MCF 10A (cell line): ENCODE results near the gene LSM10. TPM values are rescaled to one million over a fixed set of nuclear protein-coding genes. Genes with fewer than 3 reads are reported as not detected.

Experiments
- BruUV-seq: library from RNA; stranded (reverse); fragments of 400-500 nt; replicated peaks from 2 replicates; lab custom pipeline; 2021; lab: Mats Ljungman, UMichigan
- CTCF ChIA-PET: fragments of 300-600 bp; sonication (Branson Sonifier 250); formaldehyde crosslinking; extraction: SDS; loops from one replicate; lab custom pipeline; 2021; ENCODE audit warnings: antibody characterized with exemption, inconsistent platforms; lab: Yijun Ruan, JAX
- POLR2A ChIA-PET: fragments of 300-600, 350-650 bp; sonication (Branson Sonifier 250); formaldehyde crosslinking; extraction: SDS; loops from one replicate; lab custom pipeline; 2020; ENCODE audit warnings: antibody characterized with exemption, inconsistent platforms; lab: Yijun Ruan, JAX
- DNase-seq: peaks from one replicate; pipeline ENCODE4 v3.0.0-alpha.2; 2018; ENCODE audit not compliant: unreplicated experiment
- H3K27ac Mint-ChIP-seq: one replicate; pipeline ENCODE4 v1.8.0; 2022; ENCODE audit warnings: mild to moderate bottlenecking, low read depth, mixed read lengths; ENCODE audit not compliant: unreplicated experiment
- H3K27me3 Mint-ChIP-seq: one replicate; pipeline ENCODE4 v1.8.0; 2022; ENCODE audit warnings: mixed read lengths; ENCODE audit not compliant: insufficient read depth, unreplicated experiment
- H3K36me3 Mint-ChIP-seq: one replicate; pipeline ENCODE4 v1.8.0; 2022; ENCODE audit warnings: mild to moderate bottlenecking, moderate library complexity, mixed read lengths; ENCODE audit not compliant: insufficient read depth, unreplicated experiment
- H3K4me1 Mint-ChIP-seq: one replicate; pipeline ENCODE4 v1.8.0; 2022; ENCODE audit warnings: mixed read lengths; ENCODE audit not compliant: insufficient read depth, unreplicated experiment
- H3K4me3 Mint-ChIP-seq: one replicate; pipeline ENCODE4 v1.8.0; 2022; ENCODE audit warnings: mild to moderate bottlenecking, moderate library complexity, mixed read lengths; ENCODE audit not compliant: unreplicated experiment
- H3K9me3 Mint-ChIP-seq: one replicate; pipeline ENCODE4 v1.8.0; 2022; ENCODE audit warnings: mixed read lengths; ENCODE audit not compliant: unreplicated experiment
- intact Hi-C: fragments of 100-400 bp; cut with micrococcal nuclease; formaldehyde crosslinking; loops from 2 replicates; pipeline ENCODE4 v1.14.1; 2022
- total RNA-seq: library from RNA; stranded (reverse); gene quantifications from 2 replicates; pipeline ENCODE4 v1.2.3, GENCODE V29; 2022
- TF ChIP-seq, protein P1 (sequence below): fragments of 200-600 bp; IDR thresholded peaks from one replicate; pipeline ENCODE4 v1.8.0; 2022; ENCODE audit warnings: antibody characterized with exemption, mild to moderate bottlenecking; ENCODE audit not compliant: unreplicated experiment

The LSM10 gene
- total RNA-seq, 1 experiment from 2014 or later, result 42.3 TPM

GRCh38 chr1:36369061-36369861, 28.4 kb downstream of the LSM10 start:
- H3K4me3 Mint-ChIP-seq, result no peak overlapping the region
- DNase-seq, result peak; percentile 76
- H3K9me3 Mint-ChIP-seq, result no peaks in the 10 kb centered on the region
- ChIA-PET CTCF (interaction anchor here (0.5 to 7.4 kb wide), 34 partner anchors 9 to 1112 kb away, joined by 3 to 118 read pairs (median 4); partner anchors contain the start of genes EVA1B, LSM10, SH3D21 and TRAPPC3), POLR2A (interaction anchor here (0.7 to 2.6 kb wide), 8 partner anchors 8 to 220 kb away, joined by 3 to 12 read pairs (median 4); partner anchors contain the start of genes SH3D21 and TRAPPC3)
- TF ChIP-seq, protein P1, sequence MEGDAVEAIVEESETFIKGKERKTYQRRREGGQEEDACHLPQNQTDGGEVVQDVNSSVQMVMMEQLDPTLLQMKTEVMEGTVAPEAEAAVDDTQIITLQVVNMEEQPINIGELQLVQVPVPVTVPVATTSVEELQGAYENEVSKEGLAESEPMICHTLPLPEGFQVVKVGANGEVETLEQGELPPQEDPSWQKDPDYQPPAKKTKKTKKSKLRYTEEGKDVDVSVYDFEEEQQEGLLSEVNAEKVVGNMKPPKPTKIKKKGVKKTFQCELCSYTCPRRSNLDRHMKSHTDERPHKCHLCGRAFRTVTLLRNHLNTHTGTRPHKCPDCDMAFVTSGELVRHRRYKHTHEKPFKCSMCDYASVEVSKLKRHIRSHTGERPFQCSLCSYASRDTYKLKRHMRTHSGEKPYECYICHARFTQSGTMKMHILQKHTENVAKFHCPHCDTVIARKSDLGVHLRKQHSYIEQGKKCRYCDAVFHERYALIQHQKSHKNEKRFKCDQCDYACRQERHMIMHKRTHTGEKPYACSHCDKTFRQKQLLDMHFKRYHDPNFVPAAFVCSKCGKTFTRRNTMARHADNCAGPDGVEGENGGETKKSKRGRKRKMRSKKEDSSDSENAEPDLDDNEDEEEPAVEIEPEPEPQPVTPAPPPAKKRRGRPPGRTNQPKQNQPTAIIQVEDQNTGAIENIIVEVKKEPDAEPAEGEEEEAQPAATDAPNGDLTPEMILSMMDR, result peak; percentile 84
- H3K27me3 Mint-ChIP-seq, result no peaks in the 10 kb centered on the region
- peaks cover 33% of the 10 kb centered on the region for H3K4me1 Mint-ChIP-seq
- H3K36me3 Mint-ChIP-seq, result peaks cover 45% of the 10 kb centered on the region
- intact Hi-C loops, result loop anchor here (1.0 to 2.0 kb wide), 2 partner anchors 27 to 52 kb away; no protein-coding TSS in a partner anchor
- peak overlapping the region; percentile 37 for H3K27ac Mint-ChIP-seq
- BruUV-seq, result no TSS peak

DNA sequence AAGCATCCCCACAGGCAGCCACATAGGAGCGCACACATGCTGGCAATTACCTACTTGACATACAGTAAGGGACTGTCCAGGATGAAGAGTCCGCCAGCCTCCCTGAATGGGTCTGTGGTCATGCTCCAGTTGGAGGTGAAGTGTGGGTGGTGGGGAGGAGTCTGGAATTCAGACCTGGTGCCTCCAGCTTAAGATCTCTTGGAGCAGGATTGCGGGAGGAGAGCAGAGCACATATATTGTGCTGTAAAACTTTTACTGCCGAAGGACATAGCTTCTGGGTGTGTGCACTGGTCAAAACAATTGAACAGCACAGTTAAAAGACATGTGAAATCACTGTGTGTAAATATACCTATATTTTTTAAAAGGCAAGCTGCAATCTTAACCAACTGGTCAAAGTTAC, 29.9 kb downstream of the LSM10 start:
- DNase-seq, result no peak
- intact Hi-C loops, result loop anchor here (2.0 kb wide), 1 partner anchor 53 kb away; no protein-coding TSS in a partner anchor
- Mint-ChIP-seq H3K27me3 (no peaks in the 10 kb centered on the region), H3K4me1 (peaks cover 20% of the 10 kb centered on the region), H3K9me3 (no peaks in the 10 kb centered on the region), H3K27ac (no peak overlapping the region), H3K4me3 (no peak overlapping the region), H3K36me3 (peaks cover 39% of the 10 kb centered on the region)
- POLR2A ChIA-PET, result interaction anchor here (0.9 to 2.6 kb wide), 5 partner anchors 17 to 218 kb away, joined by 3 to 10 read pairs (median 4); partner anchors contain the start of genes LSM10 and TRAPPC3
- no TSS peak for BruUV-seq
- TF ChIP-seq, protein P1, result no peak
- CTCF ChIA-PET, result interaction anchor here (0.6 to 7.4 kb wide), 23 partner anchors 8 to 220 kb away, joined by 3 to 118 read pairs (median 7); partner anchors contain the start of genes EVA1B, SH3D21 and TRAPPC3

- no TSS peak for BruUV-seq
- H3K27me3 Mint-ChIP-seq, result no peaks in the 10 kb centered on the region
- no peak overlapping the region for H3K4me3 Mint-ChIP-seq
- intact Hi-C loops, result no loop called here
- ChIA-PET POLR2A (interaction anchor here (1.2 to 2.6 kb wide), 4 partner anchors 16 to 218 kb away, joined by 3 to 10 read pairs (median 6); partner anchors contain the start of gene TRAPPC3), CTCF (interaction anchor here (0.6 to 7.4 kb wide), 13 partner anchors 8 to 217 kb away, joined by 3 to 118 read pairs (median 7); partner anchors contain the start of genes EVA1B, SH3D21 and STK40)
- peaks cover 37% of the 10 kb centered on the region for H3K36me3 Mint-ChIP-seq
- no peak overlapping the region for H3K27ac Mint-ChIP-seq
- TF ChIP-seq, protein P1, result no peak
- DNase-seq, result no peak
- peaks cover 16% of the 10 kb centered on the region for H3K4me1 Mint-ChIP-seq
- H3K9me3 Mint-ChIP-seq, result no peaks in the 10 kb centered on the region
Observed at GRCh38 chr1:36367066-36367465, 30.6 kb downstream of the LSM10 start.
